Measurements from ENCODE around the gene HOXA3. TPM values are rescaled to one million over a fixed set of nuclear protein-coding genes. Genes with fewer than 3 reads are reported as not detected.

HOXA3 gene
- total RNA-seq, 1 experiment from 2014 or later: 9.2 TPM

DNA sequence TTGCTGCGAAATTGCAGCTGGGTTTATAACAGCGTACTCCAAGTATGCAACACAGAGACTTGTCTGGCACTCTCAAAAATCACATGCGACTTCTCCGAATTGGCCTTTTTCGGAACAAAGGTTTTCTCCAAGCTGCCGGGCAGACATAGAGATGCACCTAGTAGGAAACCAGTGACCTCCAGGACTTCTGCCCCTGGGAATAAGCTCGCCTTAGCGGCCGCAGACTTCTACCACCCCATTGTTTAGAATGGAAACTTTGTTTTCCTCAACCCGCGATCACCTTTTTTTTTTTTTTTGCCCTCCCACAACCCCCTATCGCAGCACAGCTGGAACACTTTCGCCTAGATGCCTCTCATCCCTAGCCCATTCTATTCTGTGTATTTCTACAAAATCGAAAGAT lies 26.6 kb upstream of the HOXA3 start:
- RAD21 ChIA-PET (ENCODE audit: low non-redundant PET in 1 of 2, low total read pairs in 2 of 2, uncharacterized antibody in 2 of 2, unreplicated experiment in 2 of 2): no interaction called here
- no peak for DNase-seq (ENCODE audit: low read depth, low spot score)
- TF ChIP-seq CEBPB (IDR thresholded peaks at IDR 0.05; ENCODE audit: low read depth) (no peak), ZFX (IDR thresholded peaks at IDR 0.05) (no peak), EZH2 (IDR thresholded peaks at IDR 0.05) (no peak), RAD21 (IDR thresholded peaks at IDR 0.05; ENCODE audit: low read depth) (no peak), SRF (IDR thresholded peaks at IDR 0.05; ENCODE audit: low read depth) (no peak), JUND (IDR thresholded peaks at IDR 0.05) (no peak), ELF1 (IDR thresholded peaks at IDR 0.05; ENCODE audit: borderline replicate concordance, low read depth) (no peak), ZNF274 (IDR thresholded peaks at IDR 0.05; ENCODE audit: low read depth, low read length) (no peak), EGR1 (IDR thresholded peaks at IDR 0.05; ENCODE audit: low read depth) (no peak), FOSL1 (IDR thresholded peaks at IDR 0.05; ENCODE audit: low read depth) (no peak), POLR2AphosphoS5 (IDR thresholded peaks at IDR 0.05; ENCODE audit: low read depth, low read length) (no peak), TCF7L2 (IDR thresholded peaks at IDR 0.05; ENCODE audit: borderline replicate concordance, extremely low read depth, insufficient read depth, insufficient read length) (no peak), EZH2phosphoT487 (IDR thresholded peaks at IDR 0.05; ENCODE audit: borderline replicate concordance) (no peak), YY1 (IDR thresholded peaks at IDR 0.05; ENCODE audit: extremely low read depth, insufficient replicate concordance, low read depth, low read length) (no peak), SP1 (IDR thresholded peaks at IDR 0.05; ENCODE audit: low read depth) (no peak)
- TF ChIP-seq, protein P1, sequence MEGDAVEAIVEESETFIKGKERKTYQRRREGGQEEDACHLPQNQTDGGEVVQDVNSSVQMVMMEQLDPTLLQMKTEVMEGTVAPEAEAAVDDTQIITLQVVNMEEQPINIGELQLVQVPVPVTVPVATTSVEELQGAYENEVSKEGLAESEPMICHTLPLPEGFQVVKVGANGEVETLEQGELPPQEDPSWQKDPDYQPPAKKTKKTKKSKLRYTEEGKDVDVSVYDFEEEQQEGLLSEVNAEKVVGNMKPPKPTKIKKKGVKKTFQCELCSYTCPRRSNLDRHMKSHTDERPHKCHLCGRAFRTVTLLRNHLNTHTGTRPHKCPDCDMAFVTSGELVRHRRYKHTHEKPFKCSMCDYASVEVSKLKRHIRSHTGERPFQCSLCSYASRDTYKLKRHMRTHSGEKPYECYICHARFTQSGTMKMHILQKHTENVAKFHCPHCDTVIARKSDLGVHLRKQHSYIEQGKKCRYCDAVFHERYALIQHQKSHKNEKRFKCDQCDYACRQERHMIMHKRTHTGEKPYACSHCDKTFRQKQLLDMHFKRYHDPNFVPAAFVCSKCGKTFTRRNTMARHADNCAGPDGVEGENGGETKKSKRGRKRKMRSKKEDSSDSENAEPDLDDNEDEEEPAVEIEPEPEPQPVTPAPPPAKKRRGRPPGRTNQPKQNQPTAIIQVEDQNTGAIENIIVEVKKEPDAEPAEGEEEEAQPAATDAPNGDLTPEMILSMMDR (IDR thresholded peaks at IDR 0.05 in 2 of 3, conservative IDR thresholded peaks at IDR 0.05 in 1 of 3; ENCODE audit: borderline replicate concordance in 1 of 3, insufficient read depth in 1 of 3, low read depth in 2 of 3, low read length in 2 of 3): no peak
- TF ChIP-seq, protein P2, sequence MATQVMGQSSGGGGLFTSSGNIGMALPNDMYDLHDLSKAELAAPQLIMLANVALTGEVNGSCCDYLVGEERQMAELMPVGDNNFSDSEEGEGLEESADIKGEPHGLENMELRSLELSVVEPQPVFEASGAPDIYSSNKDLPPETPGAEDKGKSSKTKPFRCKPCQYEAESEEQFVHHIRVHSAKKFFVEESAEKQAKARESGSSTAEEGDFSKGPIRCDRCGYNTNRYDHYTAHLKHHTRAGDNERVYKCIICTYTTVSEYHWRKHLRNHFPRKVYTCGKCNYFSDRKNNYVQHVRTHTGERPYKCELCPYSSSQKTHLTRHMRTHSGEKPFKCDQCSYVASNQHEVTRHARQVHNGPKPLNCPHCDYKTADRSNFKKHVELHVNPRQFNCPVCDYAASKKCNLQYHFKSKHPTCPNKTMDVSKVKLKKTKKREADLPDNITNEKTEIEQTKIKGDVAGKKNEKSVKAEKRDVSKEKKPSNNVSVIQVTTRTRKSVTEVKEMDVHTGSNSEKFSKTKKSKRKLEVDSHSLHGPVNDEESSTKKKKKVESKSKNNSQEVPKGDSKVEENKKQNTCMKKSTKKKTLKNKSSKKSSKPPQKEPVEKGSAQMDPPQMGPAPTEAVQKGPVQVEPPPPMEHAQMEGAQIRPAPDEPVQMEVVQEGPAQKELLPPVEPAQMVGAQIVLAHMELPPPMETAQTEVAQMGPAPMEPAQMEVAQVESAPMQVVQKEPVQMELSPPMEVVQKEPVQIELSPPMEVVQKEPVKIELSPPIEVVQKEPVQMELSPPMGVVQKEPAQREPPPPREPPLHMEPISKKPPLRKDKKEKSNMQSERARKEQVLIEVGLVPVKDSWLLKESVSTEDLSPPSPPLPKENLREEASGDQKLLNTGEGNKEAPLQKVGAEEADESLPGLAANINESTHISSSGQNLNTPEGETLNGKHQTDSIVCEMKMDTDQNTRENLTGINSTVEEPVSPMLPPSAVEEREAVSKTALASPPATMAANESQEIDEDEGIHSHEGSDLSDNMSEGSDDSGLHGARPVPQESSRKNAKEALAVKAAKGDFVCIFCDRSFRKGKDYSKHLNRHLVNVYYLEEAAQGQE (IDR thresholded peaks at IDR 0.05; ENCODE audit: low read depth): no peak
- TF ChIP-seq, protein P3, sequence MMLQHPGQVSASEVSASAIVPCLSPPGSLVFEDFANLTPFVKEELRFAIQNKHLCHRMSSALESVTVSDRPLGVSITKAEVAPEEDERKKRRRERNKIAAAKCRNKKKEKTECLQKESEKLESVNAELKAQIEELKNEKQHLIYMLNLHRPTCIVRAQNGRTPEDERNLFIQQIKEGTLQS (IDR thresholded peaks at IDR 0.05): no peak
- TF ChIP-seq, protein P4, sequence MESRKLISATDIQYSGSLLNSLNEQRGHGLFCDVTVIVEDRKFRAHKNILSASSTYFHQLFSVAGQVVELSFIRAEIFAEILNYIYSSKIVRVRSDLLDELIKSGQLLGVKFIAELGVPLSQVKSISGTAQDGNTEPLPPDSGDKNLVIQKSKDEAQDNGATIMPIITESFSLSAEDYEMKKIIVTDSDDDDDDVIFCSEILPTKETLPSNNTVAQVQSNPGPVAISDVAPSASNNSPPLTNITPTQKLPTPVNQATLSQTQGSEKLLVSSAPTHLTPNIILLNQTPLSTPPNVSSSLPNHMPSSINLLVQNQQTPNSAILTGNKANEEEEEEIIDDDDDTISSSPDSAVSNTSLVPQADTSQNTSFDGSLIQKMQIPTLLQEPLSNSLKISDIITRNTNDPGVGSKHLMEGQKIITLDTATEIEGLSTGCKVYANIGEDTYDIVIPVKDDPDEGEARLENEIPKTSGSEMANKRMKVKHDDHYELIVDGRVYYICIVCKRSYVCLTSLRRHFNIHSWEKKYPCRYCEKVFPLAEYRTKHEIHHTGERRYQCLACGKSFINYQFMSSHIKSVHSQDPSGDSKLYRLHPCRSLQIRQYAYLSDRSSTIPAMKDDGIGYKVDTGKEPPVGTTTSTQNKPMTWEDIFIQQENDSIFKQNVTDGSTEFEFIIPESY (IDR thresholded peaks at IDR 0.05; ENCODE audit: extremely low read depth, insufficient replicate concordance, low read length): no peak
- TF ChIP-seq, protein P5, sequence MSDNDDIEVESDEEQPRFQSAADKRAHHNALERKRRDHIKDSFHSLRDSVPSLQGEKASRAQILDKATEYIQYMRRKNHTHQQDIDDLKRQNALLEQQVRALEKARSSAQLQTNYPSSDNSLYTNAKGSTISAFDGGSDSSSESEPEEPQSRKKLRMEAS (IDR thresholded peaks at IDR 0.05): no peak
- Histone ChIP-seq H3K4me2 (ENCODE audit: low read length) (peak overlapping the region; percentile 90), H3K9me2 (ENCODE audit: insufficient read depth) (no peaks in the 10 kb centered on the region), H3K9ac (ENCODE audit: low read length) (peak overlapping the region; percentile 65), H3K4me3 (replicated peaks in 1 of 2; ENCODE audit: low read depth in 1 of 2, low read length in 2 of 2) (peak overlapping the region; percentile 43 to 56), H3K4me1 (ENCODE audit: control insufficient read depth in 1 of 2, insufficient read depth in 2 of 2, low read length in 2 of 2) (peaks cover 36 to 57% of the 10 kb centered on the region in 2 experiments), H3K9me3 (ENCODE audit: control insufficient read depth in 1 of 2, insufficient read depth in 1 of 2, low read depth in 1 of 2, low read length in 2 of 2) (no peaks in the 10 kb centered on the region), H2AFZ (ENCODE audit: low read depth, low read length, poor library complexity, severe bottlenecking) (peak overlapping the region; percentile 83), H3K36me3 (ENCODE audit: control insufficient read depth in 1 of 2, insufficient read depth in 2 of 2, low read length in 2 of 2) (no peaks in the 10 kb centered on the region), H3K27ac (ENCODE audit: low read depth, low read length) (no peak overlapping the region), H3K27me3 (ENCODE audit: insufficient read depth, low read length) (no peaks in the 10 kb centered on the region), H4K20me1 (ENCODE audit: insufficient read depth) (no peaks in the 10 kb centered on the region), H3K79me2 (ENCODE audit: insufficient read depth, low read length) (peaks cover 20% of the 10 kb centered on the region)
- intact Hi-C loops (cut with micrococcal nuclease): no loop called here
- no peak for ATAC-seq
- POLR2A ChIA-PET: no interaction called here
- no TSS peak for BruUV-seq (replicated peaks)
- CTCF ChIA-PET: interaction anchor here (1.3 to 2.5 kb wide), 12 partner anchors 10 to 1286 kb away, joined by 3 to 32 read pairs (median 6); partner anchors contain the start of gene HOXA13

All from HCT116 (cell line).